Fibroblast of the aortic adventitia (primary cell): ENCODE results near the gene LIPC. TPM values are rescaled to one million over a fixed set of nuclear protein-coding genes. Genes with fewer than 3 reads are reported as not detected.

Experiments
- DNase-seq: peaks from one replicate; pipeline ENCODE4 v3.0.0-alpha.2; 2010; ENCODE audit warnings: low read depth
- H3K4me3 ChIP-seq: 2 replicates; pipeline ENCODE4 v1.5.1; 2011; ENCODE audit warnings: low read depth, mild to moderate bottlenecking, control low read depth, low read length, moderate library complexity
- total RNA-seq: library from RNA; depleted of rRNA; stranded (reverse); fragments of >200 nt; gene quantifications from 2 replicates; pipeline ENCODE4 v1.2.3, GENCODE V29; 2012; ENCODE audit warnings: low replicate concordance
- TF ChIP-seq, protein P1 (sequence below): IDR thresholded peaks from 2 replicates; pipeline ENCODE4 v1.5.1; 2011; ENCODE audit warnings: mild to moderate bottlenecking, low read length, control low read depth, inconsistent platforms; ENCODE audit not compliant: insufficient read depth

The LIPC gene
- total RNA-seq, 1 donor = 0.90 TPM

GRCh38 chr15:58487724-58488120, 55.9 kb downstream of the LIPC start:
- TF ChIP-seq, protein P1, sequence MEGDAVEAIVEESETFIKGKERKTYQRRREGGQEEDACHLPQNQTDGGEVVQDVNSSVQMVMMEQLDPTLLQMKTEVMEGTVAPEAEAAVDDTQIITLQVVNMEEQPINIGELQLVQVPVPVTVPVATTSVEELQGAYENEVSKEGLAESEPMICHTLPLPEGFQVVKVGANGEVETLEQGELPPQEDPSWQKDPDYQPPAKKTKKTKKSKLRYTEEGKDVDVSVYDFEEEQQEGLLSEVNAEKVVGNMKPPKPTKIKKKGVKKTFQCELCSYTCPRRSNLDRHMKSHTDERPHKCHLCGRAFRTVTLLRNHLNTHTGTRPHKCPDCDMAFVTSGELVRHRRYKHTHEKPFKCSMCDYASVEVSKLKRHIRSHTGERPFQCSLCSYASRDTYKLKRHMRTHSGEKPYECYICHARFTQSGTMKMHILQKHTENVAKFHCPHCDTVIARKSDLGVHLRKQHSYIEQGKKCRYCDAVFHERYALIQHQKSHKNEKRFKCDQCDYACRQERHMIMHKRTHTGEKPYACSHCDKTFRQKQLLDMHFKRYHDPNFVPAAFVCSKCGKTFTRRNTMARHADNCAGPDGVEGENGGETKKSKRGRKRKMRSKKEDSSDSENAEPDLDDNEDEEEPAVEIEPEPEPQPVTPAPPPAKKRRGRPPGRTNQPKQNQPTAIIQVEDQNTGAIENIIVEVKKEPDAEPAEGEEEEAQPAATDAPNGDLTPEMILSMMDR = no peak
- no peak overlapping the region for H3K4me3 ChIP-seq
- DNase-seq = no peak

- H3K4me3 ChIP-seq = no peak overlapping the region
- TF ChIP-seq, protein P1 = no peak
- no peak for DNase-seq
Observed at GRCh38 chr15:58489289-58490085, 57.7 kb downstream of the LIPC start.

- TF ChIP-seq, protein P1 = no peak
- DNase-seq = no peak
- H3K4me3 ChIP-seq = no peak overlapping the region
Observed at GRCh38 chr15:58490086-58490887, 58.5 kb downstream of the LIPC start.

- no peak overlapping the region for H3K4me3 ChIP-seq
- TF ChIP-seq, protein P1 = no peak
Observed at GRCh38 chr15:58490888-58491473, 59.2 kb downstream of the LIPC start.

GRCh38 chr15:58491499-58492202, 59.9 kb downstream of the LIPC start:
- TF ChIP-seq, protein P1 = no peak
- no peak for DNase-seq

More at GRCh38 chr15:58490888-58491473, 59.2 kb downstream of the LIPC start:
- DNase-seq = no peak

DNA sequence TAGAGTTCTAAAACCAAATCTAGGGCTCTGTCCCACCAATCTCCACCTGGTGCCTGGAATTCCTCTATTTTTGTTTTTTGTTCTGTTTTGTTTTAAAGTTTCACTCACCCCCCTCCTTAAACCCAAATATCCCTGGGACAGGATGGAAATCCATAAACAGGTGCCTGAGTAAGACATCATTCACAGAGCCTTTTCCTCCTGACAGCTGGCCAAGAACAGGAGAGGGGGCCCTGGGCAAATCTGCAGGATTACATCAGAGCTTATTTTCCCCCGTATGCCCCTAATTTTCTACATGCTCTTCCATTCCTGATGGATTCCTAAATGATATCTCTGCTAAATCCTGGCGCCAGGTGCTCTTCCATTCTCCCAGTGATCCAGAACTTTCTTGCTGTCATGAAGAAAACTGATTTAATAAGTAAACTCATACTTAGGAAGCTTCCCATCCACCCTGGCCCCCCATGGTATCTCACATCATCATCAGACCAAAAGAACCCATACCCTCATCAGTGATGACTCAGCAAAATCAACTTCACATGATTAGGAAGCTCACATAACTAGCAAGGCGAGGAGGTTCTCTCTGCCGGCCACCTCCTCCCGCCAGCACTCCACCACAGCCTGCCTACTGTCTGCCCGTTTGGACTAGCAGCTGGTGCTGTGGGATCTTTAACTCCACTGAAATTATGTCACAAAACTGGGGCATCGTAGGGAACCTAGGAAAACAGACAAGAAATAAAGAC, 61.0 kb downstream of the LIPC start:
- TF ChIP-seq, protein P1 = no peak
- H3K4me3 ChIP-seq = no peak overlapping the region
- no peak for DNase-seq

More at GRCh38 chr15:58491499-58492202, 59.9 kb downstream of the LIPC start:
- no peak overlapping the region for H3K4me3 ChIP-seq
